ENCODE results near the gene R3HDM4. TPM values are rescaled to one million over a fixed set of nuclear protein-coding genes. Genes with fewer than 3 reads are reported as not detected.
A peak's percentile ranks its signal among the peaks of the same experiment; 100 is the strongest.

R3HDM4 gene
- total and polyA plus RNA-seq, 9 of the 15 experiments (the other 6 are each of a cell fraction or from before 2014, with no cell fraction given) = 3.2 to 154 (median 59.0) TPM

DNA sequence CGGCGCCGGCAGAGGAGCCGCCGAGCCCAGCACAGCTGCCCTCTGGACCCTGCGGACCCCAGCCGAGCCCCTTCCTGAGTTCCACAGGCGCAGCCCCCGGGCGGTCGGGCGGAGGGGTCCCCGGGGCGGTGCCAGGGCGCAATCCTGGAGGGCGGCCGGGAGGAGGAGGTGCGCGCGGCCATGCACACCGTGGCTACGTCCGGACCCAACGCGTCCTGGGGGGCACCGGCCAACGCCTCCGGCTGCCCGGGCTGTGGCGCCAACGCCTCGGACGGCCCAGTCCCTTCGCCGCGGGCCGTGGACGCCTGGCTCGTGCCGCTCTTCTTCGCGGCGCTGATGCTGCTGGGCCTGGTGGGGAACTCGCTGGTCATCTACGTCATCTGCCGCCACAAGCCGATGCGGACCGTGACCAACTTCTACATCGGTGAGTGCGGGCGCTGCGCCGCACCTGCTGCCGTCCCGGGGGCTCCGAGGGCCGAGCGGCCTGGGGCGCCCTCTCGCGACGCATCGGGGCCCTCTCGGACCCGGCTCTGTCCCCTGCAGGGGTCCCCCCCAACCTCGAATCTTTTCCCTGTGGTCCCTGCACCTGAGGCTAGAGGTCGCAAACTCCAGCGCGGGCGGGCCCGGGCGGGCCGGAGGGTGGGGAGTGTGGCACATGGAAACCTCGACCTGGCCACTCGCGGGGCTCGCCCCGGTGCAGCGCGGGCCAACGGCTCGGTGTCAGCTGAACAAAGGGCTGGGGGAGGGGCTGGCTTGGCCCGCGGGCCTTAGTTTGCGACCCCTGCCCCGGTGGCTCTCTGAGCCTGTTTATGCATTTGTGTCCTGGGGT, 4.5 kb upstream of the R3HDM4 start, which contains the start of gene KISS1R (continued):
- TF ChIP-seq KDM2B (CRISPR knock-in tag; IDR thresholded peaks at IDR 0.05) = no peak
- TF ChIP-seq, protein P1, sequence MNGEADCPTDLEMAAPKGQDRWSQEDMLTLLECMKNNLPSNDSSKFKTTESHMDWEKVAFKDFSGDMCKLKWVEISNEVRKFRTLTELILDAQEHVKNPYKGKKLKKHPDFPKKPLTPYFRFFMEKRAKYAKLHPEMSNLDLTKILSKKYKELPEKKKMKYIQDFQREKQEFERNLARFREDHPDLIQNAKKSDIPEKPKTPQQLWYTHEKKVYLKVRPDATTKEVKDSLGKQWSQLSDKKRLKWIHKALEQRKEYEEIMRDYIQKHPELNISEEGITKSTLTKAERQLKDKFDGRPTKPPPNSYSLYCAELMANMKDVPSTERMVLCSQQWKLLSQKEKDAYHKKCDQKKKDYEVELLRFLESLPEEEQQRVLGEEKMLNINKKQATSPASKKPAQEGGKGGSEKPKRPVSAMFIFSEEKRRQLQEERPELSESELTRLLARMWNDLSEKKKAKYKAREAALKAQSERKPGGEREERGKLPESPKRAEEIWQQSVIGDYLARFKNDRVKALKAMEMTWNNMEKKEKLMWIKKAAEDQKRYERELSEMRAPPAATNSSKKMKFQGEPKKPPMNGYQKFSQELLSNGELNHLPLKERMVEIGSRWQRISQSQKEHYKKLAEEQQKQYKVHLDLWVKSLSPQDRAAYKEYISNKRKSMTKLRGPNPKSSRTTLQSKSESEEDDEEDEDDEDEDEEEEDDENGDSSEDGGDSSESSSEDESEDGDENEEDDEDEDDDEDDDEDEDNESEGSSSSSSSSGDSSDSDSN (IDR thresholded peaks at IDR 0.05; ENCODE audit: borderline replicate concordance in 1 of 2, low read depth in 2 of 2, low read length in 2 of 2) = 0 out of 4 replicates have a peak, but pooled peaks of 1 of the 2 experiments have one; percentile 44
- TF ChIP-seq RREB1 (CRISPR knock-in tag; IDR thresholded peaks at IDR 0.05) = no peak
- TF ChIP-seq ZNF134 (CRISPR knock-in tag; conservative IDR thresholded peaks at IDR 0.05) = no peak
- TF ChIP-seq SAP30 (IDR thresholded peaks at IDR 0.05; ENCODE audit: borderline replicate concordance, insufficient read depth, low read depth, low read length, poor library complexity, severe bottlenecking) = no peak
- no peak for TF ChIP-seq ZNF518B (CRISPR knock-in tag; IDR thresholded peaks at IDR 0.05)
- TF ChIP-seq SMARCB1 (IDR thresholded peaks at IDR 0.05; ENCODE audit: insufficient read length, low read depth) = no peak
- TF ChIP-seq AFF1 (IDR thresholded peaks at IDR 0.05; ENCODE audit: low read depth in 1 of 2, partially characterized antibody in 2 of 2) = no peak

All from K562 (cell line).